Osteocyte (in vitro differentiated cells): ENCODE results near the gene BCL2L1. TPM values are rescaled to one million over a fixed set of nuclear protein-coding genes. Genes with fewer than 3 reads are reported as not detected.

ENCODE experiments used
- DNase-seq: peaks from one replicate; pipeline ENCODE4 v3.0.0; 2021; ENCODE audit warnings: mixed read lengths; ENCODE audit not compliant: unreplicated experiment; ENCODE audit errors: extremely low spot score
- H3K27ac Mint-ChIP-seq: one replicate; pipeline ENCODE4 v1.8.0; 2021; ENCODE audit warnings: mild to moderate bottlenecking, mixed read lengths; ENCODE audit not compliant: unreplicated experiment
- H3K27me3 Mint-ChIP-seq: one replicate; pipeline ENCODE4 v1.8.0; 2021; ENCODE audit warnings: mixed read lengths; ENCODE audit not compliant: unreplicated experiment
- H3K36me3 Mint-ChIP-seq: one replicate; pipeline ENCODE4 v1.8.0; 2021; ENCODE audit warnings: mixed read lengths; ENCODE audit not compliant: unreplicated experiment
- H3K4me1 Mint-ChIP-seq: one replicate; pipeline ENCODE4 v1.8.0; 2021; ENCODE audit warnings: mixed read lengths; ENCODE audit not compliant: unreplicated experiment
- H3K4me3 Mint-ChIP-seq: one replicate; pipeline ENCODE4 v1.8.0; 2021; ENCODE audit warnings: mild to moderate bottlenecking, moderate library complexity, mixed read lengths; ENCODE audit not compliant: unreplicated experiment
- H3K9me3 Mint-ChIP-seq: one replicate; pipeline ENCODE4 v1.8.0; 2021; ENCODE audit warnings: mixed read lengths; ENCODE audit not compliant: unreplicated experiment
- CTCF ChIP-seq: fragments of 200-600 bp; sonication (generic); IDR thresholded peaks from 2 replicates; pipeline ENCODE4 v1.5.0; 2021; ENCODE audit warnings: antibody characterized with exemption, mild to moderate bottlenecking, moderate library complexity
- total RNA-seq: library from RNA; stranded (reverse); gene quantifications from 2 replicates; pipeline ENCODE4 v1.2.1, GENCODE V29; 2021

BCL2L1 gene
- total RNA-seq, 1 donor from 2014 or later, result 67.0 TPM

GRCh38 chr20:31719644-31720485 is 2.8 kb downstream of the BCL2L1 start:
- Mint-ChIP-seq H3K4me1 (peaks cover 70% of the 10 kb centered on the region), H3K36me3 (peaks cover 36% of the 10 kb centered on the region), H3K27ac (peak overlapping the region; percentile 98), H3K27me3 (no peaks in the 10 kb centered on the region), H3K4me3 (peak overlapping the region; percentile 90), H3K9me3 (no peaks in the 10 kb centered on the region)
- no peak for DNase-seq
- no peak for TF ChIP-seq CTCF

GRCh38 chr20:31718952-31719643 is 3.6 kb downstream of the BCL2L1 start:
- TF ChIP-seq CTCF, result no peak
- Mint-ChIP-seq H3K4me3 (peak overlapping the region; percentile 90), H3K27ac (peak overlapping the region; percentile 98), H3K36me3 (peaks cover 38% of the 10 kb centered on the region), H3K9me3 (no peaks in the 10 kb centered on the region), H3K27me3 (no peaks in the 10 kb centered on the region), H3K4me1 (peaks cover 73% of the 10 kb centered on the region)
- DNase-seq, result no peak

- no peak for DNase-seq
- no peak for TF ChIP-seq CTCF
- Mint-ChIP-seq H3K27ac (peak overlapping the region; percentile 98), H3K36me3 (peaks cover 44% of the 10 kb centered on the region), H3K4me1 (peaks cover 84% of the 10 kb centered on the region), H3K27me3 (no peaks in the 10 kb centered on the region), H3K9me3 (no peaks in the 10 kb centered on the region), H3K4me3 (peak overlapping the region; percentile 53)
These were observed 5.0 kb downstream of the BCL2L1 start for GRCh38 chr20:31717478-31718201.

- no peaks in the 10 kb centered on the region for H3K27me3 Mint-ChIP-seq
- H3K9me3 Mint-ChIP-seq, result no peaks in the 10 kb centered on the region
- TF ChIP-seq CTCF, result no peak
- H3K4me1 Mint-ChIP-seq, result peaks cover 88% of the 10 kb centered on the region
- no peak for DNase-seq
- H3K4me3 Mint-ChIP-seq, result peak overlapping the region; percentile 53
- H3K27ac Mint-ChIP-seq, result peak overlapping the region; percentile 98
- H3K36me3 Mint-ChIP-seq, result peaks cover 44% of the 10 kb centered on the region
These were observed 5.7 kb downstream of the BCL2L1 start for GRCh38 chr20:31716818-31717477.
